Measurements from ENCODE around the gene NOSTRIN. TPM values are rescaled to one million over a fixed set of nuclear protein-coding genes. Genes with fewer than 3 reads are reported as not detected.

The NOSTRIN gene
- total and polyA plus RNA-seq, 2 of the 8 experiments (the other 6 are each of a cell fraction or from before 2014, with no cell fraction given): not detected

GRCh38 chr2:168767258-168767657, 35.2 kb upstream of the NOSTRIN start:
- Histone ChIP-seq H4K8ac (ENCODE audit: extremely low read depth, insufficient read depth, low read length) (no peak overlapping the region), H3K4ac (replicated peaks; ENCODE audit: insufficient read length, low read depth, low read length) (no peak overlapping the region), H3K9ac (replicated peaks in 1 of 4; ENCODE audit: extremely low read depth in 1 of 4, low read depth in 3 of 4, low read length in 3 of 4) (no peak overlapping the region), H3K27ac (ENCODE audit: low read depth, low read length) (no peak overlapping the region), H2AK5ac (ENCODE audit: low read depth, low read length) (no peak overlapping the region), H3K23ac (ENCODE audit: insufficient read length) (no peak overlapping the region), H3K56ac (replicated peaks; ENCODE audit: insufficient read length, low read depth, low read length) (no peak overlapping the region), H4K20me1 (replicated peaks in 1 of 2; ENCODE audit: control insufficient read depth in 1 of 2, insufficient read depth in 2 of 2, low read length in 2 of 2) (no peaks in the 10 kb centered on the region), H3K79me1 (ENCODE audit: low read depth, low read length) (no peaks in the 10 kb centered on the region), H2BK15ac (ENCODE audit: low read length) (no peak overlapping the region), H3K18ac (ENCODE audit: extremely low read depth, low read length) (no peak overlapping the region), H3K4me3 (ENCODE audit: extremely low read depth in 1 of 4, insufficient read depth in 2 of 4, low read depth in 3 of 4, low read length in 4 of 4) (no peak overlapping the region), H3K14ac (ENCODE audit: insufficient read length) (no peak overlapping the region), H2BK20ac (ENCODE audit: low read length) (no peak overlapping the region), H3K23me2 (ENCODE audit: low read depth, low read length) (no peaks in the 10 kb centered on the region), H2BK5ac (ENCODE audit: low read depth, low read length) (no peak overlapping the region), H3K27me3 (replicated peaks in 1 of 4; ENCODE audit: control insufficient read depth in 3 of 4, extremely low read depth in 1 of 4, insufficient read depth in 3 of 4, low read length in 3 of 4) (peaks cover 0 to 2% (median 0%) of the 10 kb centered on the region in 4 experiments; a peak in 1 of 7 replicates), H2BK120ac (replicated peaks; ENCODE audit: low read depth, low read length) (no peak overlapping the region), H4K5ac (ENCODE audit: insufficient read length, low read depth, low read length) (no peak overlapping the region), H3K36me3 (ENCODE audit: control insufficient read depth in 2 of 4, insufficient read depth in 4 of 4, low read length in 3 of 4) (peaks cover 0 to 6% (median 4%) of the 10 kb centered on the region in 4 experiments; a peak in 5 of 8 replicates), H3K9me3 (ENCODE audit: insufficient read depth in 2 of 2, low read depth in 1 of 2, low read length in 1 of 2) (no peaks in the 10 kb centered on the region), H2AFZ (ENCODE audit: low read length) (no peak overlapping the region), H4K91ac (replicated peaks; ENCODE audit: insufficient read length, low read length) (no peak overlapping the region), H3K4me2 (ENCODE audit: insufficient read depth in 1 of 2, low read depth in 2 of 2, low read length in 2 of 2) (no peak overlapping the region), H2BK12ac (ENCODE audit: low read depth, low read length) (no peak overlapping the region), H3K79me2 (ENCODE audit: control insufficient read depth in 1 of 2, insufficient read depth in 2 of 2, low read length in 2 of 2) (no peaks in the 10 kb centered on the region), H3K4me1 (replicated peaks in 1 of 4; ENCODE audit: control insufficient read depth in 3 of 4, insufficient read depth in 4 of 4, low read length in 3 of 4) (no peaks in the 10 kb centered on the region; a peak in 1 of 7 replicates)
- ChIA-PET POLR2A (ENCODE audit: partially characterized antibody) (interaction anchor here (0.8 kb wide), 1 partner anchor 152 kb away, joined by 3 read pairs; no protein-coding TSS in a partner anchor), CTCF (ENCODE audit: partially characterized antibody) (no interaction called here)
- 69% methylated on average over 1 of the region's 1 CpG; no CpG with 5 or more reads in 1 of the 2 experiments for WGBS, 2 experiments (ENCODE audit: extremely low coverage in 1 of 2, insufficient coverage in 1 of 2, insufficient read length in 1 of 2, insufficient replicate concordance in 2 of 2, low coverage in 1 of 2, low lambda C conversion rate in 2 of 2, missing lambda C conversion rate in 1 of 2)
- no peak for DNase-seq (ENCODE audit: low read depth in 1 of 2, low spot score in 2 of 2)
- TF ChIP-seq EGR1 (IDR thresholded peaks at IDR 0.05; ENCODE audit: borderline replicate concordance, low read depth, low read length) (no peak), EZH2 (IDR thresholded peaks at IDR 0.05; ENCODE audit: low read depth, low read length, severe bottlenecking) (no peak), SAP30 (IDR thresholded peaks at IDR 0.05; ENCODE audit: insufficient read depth, insufficient replicate concordance, low read length) (no peak), SIX5 (IDR thresholded peaks at IDR 0.05; ENCODE audit: low read depth, low read length) (no peak), SRF (IDR thresholded peaks at IDR 0.05; ENCODE audit: low read depth, low read length) (no peak), GABPA (IDR thresholded peaks at IDR 0.05; ENCODE audit: borderline replicate concordance, insufficient read depth, low read length) (no peak), KDM5A (IDR thresholded peaks at IDR 0.05; ENCODE audit: low read length) (no peak), SIRT6 (IDR thresholded peaks at IDR 0.05; ENCODE audit: low read length) (no peak), HDAC2 (IDR thresholded peaks at IDR 0.05; ENCODE audit: borderline replicate concordance in 1 of 2, low read depth in 2 of 2, low read length in 2 of 2) (no peak), E2F6 (IDR thresholded peaks at IDR 0.05) (no peak), TAF1 (IDR thresholded peaks at IDR 0.05; ENCODE audit: low read depth, low read length) (no peak), RAD21 (IDR thresholded peaks at IDR 0.05 in 1 of 2, conservative IDR thresholded peaks at IDR 0.05 in 1 of 2; ENCODE audit: low read depth in 2 of 2, low read length in 2 of 2) (no peak)
- no peak for FAIRE-seq

Measured in H1 (cell line).